ENCODE measurements around the gene MPDZ.

MPDZ gene

DNA sequence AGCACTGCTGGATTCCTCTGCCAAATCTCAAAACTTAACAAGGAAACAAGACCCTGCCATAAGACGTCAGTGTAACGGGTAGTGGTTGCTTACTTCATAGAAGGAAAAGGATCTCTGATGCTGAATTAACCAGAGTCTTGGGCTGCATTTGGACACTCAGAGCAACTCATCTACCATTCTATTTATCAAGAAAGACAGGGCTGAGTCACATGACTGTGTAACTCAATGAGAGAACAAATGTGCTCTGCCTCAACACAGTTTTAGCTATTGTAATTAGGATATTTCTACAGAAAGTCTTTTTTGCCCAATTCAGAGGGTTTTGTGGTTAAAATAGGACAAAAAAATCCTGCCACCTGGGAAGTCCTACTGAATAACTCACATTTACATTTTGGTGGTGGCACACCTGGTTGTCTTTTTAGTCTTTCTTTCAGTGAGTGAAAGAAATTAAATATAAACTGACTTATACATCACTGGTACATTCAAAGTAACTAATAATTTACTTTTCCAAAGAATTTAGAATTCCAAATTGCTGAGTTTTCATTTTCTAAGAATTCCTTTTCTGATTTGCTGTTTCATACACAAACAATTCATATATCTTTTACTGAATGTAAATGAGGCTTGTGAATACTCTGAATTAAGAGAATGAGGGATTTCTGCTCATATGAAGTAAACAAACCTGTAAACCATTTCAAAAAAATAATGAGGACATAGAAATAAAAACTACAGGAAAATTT, 104.4 kb downstream of the MPDZ start:
- no peak for DNase-seq

DNA sequence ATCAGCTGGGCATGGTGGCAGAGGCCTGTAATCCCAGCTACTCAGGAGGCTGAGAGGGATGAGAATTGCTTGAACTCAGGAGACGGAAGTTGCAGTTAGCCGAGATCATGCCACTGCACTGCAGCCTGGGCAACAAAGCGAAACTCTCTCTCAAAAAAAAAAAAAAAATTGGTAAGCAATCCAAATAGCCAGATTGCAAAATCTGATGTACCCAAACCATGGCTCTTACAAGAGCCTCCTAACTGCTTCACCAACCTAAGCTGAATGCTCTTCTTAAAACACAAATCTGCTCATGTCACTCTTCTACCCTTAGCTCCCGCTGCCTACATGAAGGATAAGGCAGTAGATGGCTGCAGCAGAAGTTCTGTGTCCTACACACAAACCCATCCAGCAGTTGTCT, 105.9 kb downstream of the MPDZ start:
- DNase-seq: no peak

DNA sequence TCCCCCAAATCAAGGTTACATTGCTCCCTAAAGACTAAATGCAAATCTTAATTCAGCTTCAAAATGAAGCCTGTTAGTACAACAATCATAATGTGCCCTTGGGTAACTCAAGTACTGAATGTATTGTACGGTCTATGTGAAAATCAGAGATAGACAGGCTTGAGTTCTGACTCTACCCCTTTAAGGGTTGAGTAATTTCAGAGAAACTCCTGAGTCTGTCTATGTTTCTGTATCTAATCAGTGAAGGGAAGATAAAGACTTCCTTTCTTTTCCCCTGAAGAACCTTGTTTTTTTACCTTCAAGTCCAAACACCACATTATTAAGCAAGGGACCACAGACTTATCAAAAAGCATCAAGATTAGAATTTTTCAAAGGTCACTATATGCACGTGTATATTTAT, 108.2 kb downstream of the MPDZ start:
- DNase-seq: no peak

DNA sequence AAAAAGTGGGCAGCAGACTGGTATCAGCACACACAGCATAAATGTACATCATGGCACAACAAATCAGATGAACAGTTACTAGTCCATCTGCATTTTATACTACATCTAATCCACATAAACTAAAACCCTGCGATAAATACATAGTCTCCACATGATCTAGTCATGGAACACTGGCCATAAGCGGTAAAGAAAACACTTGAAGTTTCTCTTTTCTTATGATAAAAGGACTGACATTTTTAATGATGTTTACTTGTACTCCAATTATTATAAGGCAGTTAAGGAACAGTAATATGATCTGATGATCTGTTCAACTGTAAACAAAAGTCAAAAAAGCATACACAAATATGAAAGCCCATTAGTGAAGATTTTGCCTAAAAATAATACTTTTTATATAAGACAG, 112.5 kb downstream of the MPDZ start:
- DNase-seq: peak in 1 of 3 experiments; percentile 54

DNA sequence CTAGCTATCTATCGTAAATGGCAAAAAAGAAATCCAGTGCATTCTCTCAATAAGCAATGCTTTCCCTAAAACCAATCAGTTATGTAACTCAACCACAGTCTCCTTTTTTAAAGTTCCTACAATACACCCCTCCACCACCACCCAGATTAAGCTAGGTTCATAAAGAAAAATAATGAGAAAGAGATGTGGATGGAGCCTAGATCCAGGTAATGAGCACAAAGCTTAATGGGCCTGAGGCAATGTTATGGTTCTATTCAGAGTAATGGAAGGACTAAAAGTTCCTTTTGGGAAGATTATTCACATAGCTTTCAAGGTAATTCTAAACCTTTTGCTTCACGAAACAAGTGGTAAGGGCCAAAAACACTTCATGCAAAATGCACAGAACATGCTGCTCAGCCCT, 113.5 kb downstream of the MPDZ start:
- DNase-seq: peak in 1 of 3 experiments; percentile 34

DNA sequence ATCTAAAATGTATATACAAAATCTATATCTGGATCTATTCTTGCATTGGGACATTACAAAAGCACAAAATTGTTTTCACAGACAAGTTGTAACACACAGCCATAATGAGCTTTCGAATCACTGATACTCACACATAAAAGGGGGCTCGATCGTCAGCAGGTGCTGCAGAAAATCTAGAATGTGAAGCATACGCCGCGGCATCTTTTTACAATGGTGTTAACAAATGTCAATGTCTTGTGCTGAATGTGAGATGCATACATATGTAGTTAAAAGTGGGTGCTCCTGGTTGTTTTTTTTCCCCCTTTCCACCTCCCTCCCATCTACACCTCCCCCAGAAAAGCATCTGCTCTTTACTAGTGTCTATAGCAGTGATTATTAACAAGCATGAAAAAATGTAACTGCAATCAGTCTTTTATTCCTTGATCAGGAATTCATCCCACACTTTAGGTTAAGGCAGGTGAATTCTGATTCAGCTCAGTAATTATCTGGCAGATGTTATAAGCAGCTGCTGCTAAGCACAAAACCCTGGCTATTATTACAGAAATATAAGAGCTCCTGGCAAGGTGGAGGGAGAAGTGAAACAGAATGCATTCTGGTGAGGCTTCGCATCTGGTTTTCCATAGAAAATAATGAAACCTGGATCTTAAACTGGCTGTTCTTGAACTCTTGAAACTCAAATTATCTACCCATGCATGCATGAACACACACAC, 114.1 kb downstream of the MPDZ start:
- peak in 2 of 3 experiments; percentile 62 to 84 for DNase-seq

DNA sequence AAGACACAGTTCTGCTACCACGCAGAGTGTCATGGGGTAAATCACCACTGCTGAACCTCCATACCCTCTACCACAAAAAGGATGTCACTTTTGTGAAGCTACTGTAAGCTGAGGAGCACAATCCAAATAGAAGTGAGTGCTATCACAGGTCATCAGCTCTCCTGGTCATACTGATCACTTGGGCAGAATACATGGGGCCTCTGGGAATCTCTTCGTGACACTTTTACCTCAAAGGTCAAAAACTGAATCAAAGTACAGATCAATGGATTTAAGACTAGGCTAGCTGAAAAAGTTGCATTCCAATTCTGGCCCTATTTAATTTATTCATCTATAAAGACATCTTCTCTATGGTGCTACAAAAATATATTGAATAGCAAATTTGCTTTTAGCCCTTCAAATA, 115.5 kb downstream of the MPDZ start:
- DNase-seq: no peak

DNA sequence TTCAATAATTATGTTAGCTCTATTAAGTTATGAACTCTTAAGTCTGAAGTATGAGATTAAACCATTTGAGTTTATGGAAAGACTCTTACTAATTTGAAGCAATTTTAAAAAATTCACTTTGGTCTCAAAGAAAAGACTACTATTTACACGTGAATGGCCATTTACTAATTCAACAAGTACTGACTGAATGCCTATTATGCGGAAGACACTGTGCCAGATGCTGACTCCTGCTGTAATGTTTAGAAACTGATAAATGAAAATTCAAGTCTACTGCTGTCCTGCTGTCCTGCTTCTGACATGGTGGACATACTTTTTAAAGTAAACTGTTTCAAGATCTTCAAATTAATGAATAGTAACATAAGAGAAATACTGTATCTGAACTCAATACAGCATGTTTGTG, 116.2 kb downstream of the MPDZ start:
- peak in 1 of 3 experiments; percentile 3 for DNase-seq

DNA sequence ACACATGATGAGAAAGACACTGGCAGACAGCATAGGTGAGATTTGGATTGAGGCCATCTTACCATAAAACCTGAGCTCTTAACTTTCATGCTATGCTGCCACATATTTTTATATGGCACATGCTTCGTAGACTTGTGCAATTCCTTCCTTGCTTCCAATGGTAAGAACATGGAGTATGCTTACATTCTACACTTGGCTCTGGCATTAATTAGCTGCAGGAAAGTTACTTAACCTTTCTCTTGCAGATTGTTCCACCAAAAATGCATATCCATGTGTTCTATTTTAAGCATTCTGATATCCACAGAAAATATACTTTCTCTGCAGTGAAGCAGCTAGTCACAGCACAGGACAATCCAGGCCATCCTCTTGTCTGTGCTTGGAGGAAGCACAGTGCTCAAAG, 119.4 kb downstream of the MPDZ start:
- no peak for DNase-seq

DNA sequence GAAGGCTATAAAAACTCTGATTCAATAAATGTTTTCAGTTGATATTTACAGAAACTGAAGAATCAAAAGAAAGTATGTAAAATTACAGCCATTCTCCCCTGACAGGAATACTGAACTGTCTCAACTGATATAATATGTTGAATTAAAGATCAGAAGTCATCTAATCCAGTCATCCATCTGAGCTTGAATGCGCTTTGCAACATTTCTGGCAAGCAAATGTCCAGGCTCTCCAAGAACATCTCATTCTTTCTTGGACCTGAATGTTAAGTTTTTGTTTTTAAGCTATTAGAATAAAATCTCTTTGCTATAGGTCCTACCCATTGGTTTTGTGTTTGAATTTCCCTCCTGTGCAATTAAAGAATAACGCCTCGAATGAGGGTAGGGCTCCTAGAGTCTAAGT, 120.5 kb downstream of the MPDZ start:
- DNase-seq: no peak

DNA sequence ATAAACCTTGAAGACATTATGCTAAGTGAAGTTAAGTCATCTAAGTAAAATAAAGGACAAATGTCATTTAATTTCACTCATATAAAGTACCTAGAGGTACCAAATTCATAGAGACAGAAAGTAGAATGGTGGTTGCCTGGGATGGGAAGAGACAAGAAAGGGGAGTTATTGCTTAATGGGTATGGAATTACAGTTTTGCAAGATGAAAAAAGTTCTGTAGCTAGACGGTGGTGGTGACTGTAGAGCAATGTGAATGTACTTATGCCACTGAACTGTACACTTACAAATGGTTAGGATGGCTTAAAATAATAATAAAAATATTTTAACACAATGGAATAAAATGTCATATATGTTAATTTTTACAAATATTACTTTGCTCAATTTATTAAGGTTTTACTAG, 128.0 kb downstream of the MPDZ start:
- no peak for DNase-seq

DNA sequence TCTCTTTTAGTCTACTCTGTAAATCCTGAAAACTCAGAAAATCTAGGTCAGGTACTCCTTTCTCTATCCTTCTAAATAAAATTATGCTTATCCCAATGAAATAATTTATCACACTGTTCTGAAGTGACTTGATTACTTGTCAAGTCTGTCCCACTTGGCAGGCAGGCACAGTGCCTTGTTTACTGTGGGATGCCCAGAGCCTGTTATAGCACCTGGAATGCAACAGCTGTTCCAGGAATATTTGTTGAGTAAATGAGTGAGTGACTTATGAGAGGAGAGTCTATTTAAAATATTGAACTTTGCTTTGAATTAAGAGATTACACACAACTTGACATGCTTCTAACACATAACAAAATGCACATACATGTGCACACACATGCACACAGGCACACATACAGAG, 130.0 kb downstream of the MPDZ start:
- DNase-seq: peak in 1 of 3 experiments; percentile 36

DNA sequence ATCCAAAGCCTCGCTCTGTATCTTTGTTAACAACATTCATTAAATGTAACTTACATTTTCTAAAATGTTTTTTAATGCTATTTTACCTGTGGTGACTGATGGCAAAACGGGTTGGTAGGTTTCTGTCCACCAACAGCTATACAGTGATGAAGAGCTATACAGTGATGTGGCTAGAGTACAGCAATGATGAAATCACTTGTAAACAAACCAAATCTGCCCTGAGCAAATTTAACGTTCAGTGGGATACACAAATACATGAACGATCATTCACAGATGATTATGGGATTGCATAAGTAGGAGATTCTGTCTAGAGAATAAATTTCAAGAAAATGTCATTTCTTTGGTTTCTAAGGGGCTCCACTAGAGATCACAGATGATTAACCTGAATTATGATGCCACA, 132.7 kb downstream of the MPDZ start:
- no peak for DNase-seq

DNA sequence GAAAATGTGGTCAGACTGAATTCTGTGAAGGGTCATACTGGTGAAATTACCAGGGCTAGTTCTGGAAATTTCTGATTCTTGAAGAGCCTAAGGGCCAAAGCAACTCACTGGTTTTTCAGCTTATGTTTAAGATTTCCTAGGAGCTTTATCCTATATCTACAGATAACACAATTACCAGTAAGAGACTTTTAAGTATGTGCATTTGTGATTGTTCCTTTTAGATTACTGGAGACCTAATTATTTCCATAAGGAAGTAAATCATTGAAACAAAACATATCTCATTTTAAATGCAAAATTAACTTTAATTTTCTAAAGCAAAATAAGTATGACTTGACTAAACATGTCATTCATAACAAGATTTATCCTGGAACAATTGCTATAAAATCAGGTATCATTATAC, 134.2 kb downstream of the MPDZ start:
- DNase-seq: no peak

DNA sequence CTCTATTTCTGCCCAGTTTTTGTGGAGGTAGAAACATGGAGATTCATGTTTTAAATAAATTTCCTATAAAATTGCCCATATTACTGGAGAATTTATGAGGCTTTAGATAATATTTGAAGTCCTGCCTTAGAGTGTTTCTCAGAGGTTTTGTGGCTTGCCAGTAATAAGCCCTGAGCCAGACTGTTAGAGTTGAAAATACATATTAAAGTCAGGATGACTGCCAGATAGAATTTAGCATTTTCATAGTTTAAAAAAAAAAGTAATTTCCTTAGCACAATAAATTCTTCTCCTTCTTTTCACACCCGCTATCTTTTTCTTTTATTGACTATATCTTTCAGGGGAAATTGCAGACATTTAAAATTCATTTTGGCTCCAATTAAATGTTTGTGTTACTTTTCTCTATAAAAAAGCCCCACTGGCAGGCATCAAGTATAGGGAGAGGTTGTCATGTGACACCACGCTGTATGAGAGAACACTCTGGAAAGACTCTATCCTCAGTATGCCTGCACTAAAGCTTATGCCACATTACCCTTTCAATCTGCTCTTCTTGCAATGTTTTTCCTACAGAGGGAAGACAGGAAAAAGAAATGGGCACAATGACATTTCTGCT, 135.2 kb downstream of the MPDZ start:
- no peak for DNase-seq

DNA sequence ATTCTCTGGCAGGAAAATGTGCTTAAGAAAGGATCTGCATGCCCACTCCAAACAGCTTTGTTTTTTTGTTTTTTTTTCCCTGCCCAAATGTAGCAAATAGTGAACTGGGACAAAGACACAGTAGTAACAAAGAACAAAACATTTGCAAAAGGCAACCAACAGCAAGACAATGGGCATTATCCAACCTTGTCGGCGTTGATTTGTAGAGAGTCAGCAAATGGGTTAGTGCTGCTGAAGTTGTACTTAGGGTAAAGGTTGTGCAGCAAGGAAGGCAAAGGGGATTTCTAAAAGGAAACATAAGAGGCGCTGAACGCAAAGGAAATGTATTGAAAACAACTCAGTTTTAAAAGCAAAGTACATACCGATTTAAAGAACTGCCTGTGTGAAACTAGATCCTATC, 136.2 kb downstream of the MPDZ start:
- DNase-seq: no peak

DNA sequence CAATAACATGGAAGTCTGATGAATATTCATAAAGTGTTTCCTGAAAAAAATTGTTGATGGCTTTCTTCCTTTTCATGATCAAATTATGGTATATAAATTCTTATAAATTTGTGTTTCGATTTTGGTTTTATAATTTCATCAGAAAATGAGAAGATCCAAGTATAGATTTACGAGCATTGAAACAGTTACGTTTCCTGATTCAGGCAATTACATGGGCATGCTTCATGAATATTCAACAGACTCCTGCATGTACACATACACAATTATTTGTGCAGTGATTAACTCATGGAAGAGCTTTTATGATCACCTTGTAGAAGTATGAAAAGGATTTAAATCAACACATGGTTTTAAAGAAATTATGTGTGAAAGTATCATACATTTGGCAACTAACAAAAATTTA, 136.7 kb downstream of the MPDZ start:
- no peak for DNase-seq

DNA sequence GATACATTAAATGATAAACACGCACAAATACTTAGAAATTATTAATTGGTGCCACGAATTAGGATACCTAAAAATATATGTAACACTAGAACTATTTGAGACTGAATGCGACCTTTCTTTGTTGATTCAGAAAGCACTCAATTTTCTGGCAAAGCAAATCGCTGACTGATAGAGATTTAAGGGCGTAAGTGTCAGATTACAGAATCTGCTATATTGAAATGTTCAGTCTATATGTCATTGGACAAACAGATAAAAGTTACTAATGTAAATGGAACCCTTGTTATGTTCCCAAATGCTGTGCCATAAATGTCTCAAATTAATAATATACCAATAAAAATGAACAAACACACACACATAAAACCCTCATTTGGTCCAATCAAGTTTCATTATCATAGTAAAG, 137.9 kb downstream of the MPDZ start:
- peak in 1 of 3 experiments; percentile 20 for DNase-seq

DNA sequence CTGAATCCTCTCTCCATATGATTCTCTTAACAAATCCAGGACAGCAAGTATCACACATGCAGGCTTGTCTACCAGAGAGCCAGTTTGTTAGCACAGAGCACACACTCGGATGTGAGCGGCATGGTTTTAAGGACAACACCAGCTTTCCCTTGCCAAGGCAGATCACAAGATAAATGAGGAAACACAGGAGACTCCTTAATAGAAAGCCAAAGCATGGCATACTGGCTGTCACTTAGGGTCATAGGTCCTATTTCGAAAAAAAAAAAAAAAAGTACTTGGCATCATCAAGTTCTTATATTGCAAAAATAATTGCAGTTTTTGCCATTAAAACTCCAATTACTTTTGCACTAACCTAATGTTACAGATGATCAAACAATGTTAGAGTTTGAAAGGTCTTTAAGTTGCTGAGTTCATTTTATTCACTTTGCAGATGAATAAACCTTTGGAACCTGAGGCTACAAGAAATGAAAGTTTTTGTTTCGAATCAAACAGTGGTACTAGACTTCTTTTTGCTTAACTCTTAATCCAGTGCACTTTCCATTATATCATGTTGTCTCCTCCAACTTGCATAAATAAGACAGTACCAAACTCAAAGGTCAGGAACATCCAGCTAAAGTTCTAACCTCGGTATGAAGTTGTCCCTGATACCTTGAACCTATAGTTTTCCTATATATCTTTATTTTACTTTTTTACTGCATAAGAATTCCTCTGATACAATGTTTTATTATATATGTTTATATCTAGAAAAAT, 138.5 kb downstream of the MPDZ start:
- DNase-seq: no peak

DNA sequence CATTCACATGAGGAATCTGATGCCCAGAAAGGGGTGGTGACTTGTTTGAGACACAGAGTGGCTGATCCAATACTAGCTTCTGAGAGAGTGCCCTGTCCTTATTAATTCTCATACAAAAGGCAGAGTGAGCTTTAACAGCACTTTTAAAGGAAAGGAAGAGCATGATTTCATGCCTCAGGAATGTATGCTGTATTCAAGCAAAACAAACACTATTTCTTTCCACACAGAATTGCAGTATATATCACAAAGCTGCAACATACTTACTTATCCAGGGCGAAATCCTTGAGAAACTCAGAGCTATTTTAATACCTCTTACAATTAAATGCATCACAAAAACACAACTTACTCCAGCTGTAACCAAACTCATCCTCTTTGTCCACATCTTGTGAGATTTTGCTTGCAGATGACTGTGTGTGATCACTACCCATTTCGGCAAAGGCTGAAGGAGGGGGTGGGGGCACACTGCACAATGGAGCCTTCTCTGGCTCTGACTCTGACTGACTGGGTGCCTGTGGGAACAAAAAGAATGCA, 139.8 kb downstream of the MPDZ start:
- DNase-seq: no peak

DNA sequence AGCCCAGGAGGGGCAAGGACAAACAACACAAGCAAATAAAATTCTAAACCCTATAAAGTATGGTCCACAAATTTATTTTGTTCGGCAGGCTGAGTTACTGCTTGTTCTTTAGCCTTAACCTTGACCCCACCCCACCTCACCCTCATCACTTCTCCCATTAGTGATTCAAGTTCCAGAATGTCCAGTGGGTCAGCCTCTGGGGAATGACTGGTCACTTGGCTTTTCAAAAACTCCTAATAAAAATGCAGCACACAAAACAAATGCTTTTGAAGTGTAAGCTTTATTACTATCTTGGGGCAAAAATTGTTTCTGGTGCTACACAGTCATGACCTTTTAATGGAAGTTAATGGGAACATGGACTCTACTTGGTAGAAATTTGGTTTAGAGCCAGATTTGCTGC, 142.1 kb downstream of the MPDZ start:
- DNase-seq: no peak

DNA sequence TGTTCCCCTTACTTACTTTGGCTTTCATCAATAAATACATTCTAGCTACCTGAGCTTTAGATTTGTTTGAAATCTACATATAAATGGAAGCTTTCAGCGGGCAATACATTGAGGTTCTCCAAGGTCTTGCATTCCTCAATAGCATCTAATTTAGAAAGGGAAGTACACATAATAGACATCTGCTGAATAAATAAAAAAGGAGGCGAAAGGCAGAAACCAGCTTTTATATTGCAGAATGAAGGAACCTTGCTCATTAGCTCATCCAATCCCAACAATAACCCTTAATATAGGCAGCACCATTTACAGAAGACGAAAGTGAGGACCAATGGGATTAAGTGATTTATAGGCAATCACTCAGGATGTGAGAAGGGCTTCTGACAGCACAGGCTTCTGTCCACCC, 147.5 kb downstream of the MPDZ start:
- DNase-seq: no peak

DNA sequence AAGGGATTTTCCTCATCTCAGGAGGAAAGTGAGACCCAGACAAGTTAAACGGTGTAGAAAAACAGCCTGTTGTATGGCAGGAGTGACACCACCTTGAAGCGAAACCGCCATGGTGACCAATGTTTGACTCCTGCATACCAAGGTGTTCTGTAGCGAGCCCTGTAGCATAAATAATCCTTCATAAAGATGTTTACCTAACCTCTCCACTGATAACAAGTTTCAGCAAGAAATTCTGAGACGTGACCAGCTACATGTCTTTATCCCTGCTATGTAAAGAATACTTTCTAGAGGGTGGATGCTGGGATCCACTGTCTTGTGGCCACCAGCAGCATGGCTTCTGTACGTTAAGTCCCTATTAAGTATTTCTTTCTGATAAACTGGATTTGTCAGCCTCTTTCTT, 148.1 kb downstream of the MPDZ start:
- no peak for DNase-seq
